NAMALWA (cell line): ENCODE measurements around the gene ADAT2.

ENCODE experiments used
- DNase-seq: peaks from one replicate; pipeline ENCODE4 v3.0.0-alpha.2; 2015; ENCODE audit warnings: low spot score

ADAT2 gene

DNA sequence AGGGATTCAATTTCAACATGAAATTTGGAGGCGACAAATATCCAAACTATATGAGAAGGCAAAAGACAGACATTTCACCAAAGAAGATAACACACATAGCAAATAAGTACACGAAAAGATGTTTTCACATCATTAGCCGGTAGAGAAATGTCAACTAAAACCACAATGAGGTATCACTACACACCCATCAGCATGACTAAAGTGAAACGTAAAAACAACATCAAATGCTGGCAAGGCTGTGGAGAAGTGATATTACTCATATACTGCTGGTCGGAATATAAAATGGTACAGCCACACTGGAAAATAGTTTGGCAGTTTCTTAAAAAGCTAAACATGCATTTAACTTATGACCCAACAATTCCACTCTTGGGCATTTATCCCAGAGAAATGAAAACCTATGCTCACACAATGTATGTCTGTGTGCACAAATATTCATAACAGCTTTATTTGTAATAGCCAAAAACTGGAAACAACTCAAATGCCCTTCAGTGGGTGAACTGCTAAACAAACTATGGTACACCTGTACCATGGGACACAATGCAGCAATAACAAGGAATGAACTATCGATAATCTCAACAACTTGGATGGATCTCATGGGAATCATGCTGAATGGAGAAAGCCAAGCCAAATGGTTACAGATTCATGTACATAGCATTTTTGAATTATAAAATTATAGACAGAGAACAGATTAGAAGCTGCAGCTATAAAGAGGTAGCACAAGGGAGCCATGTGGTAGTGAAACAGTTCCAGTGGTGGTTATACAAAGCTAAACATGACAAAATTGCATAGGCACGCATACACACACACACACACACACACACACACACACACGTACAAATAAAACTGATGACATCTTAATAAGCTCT is 8.6 kb downstream of the ADAT2 start:
- no peak for DNase-seq

DNA sequence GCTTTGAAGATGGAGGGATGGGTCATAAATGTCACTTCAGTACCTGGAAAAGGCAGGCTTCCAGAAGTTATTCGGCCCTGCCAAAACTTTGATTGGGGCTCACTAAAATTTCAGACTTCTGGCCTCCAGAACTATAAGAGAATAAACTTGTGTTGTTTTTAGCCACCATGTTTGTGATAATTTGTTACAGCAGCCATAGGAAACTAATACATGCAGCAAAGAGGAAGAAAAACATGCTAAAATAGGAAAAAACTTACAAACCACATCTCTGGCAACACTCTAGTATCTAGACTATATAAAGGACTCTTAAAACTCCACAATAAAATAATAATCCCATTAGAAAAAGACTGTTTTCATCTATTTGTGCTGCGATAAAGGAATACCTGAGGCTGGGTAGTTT is 9.5 kb downstream of the ADAT2 start:
- no peak for DNase-seq

DNA sequence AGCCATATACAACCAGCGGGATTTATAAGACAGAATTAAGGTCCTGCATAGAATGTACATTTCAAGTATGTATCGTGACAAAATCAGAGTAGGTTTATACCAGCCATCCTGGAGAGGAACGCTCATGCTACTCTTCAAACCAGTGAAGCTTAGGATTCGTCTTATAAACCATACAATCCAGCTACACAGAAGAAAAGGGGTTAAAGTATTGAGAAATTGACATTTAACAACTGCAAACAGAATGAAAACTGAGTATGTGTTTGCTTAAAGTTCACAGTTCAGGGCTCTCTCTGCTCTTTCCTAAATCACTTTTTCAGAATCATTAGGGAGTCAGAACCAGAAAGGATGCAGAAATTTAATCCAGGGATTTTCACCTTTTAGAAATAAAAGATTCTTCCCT is 17.9 kb downstream of the ADAT2 start:
- DNase-seq, result no peak

DNA sequence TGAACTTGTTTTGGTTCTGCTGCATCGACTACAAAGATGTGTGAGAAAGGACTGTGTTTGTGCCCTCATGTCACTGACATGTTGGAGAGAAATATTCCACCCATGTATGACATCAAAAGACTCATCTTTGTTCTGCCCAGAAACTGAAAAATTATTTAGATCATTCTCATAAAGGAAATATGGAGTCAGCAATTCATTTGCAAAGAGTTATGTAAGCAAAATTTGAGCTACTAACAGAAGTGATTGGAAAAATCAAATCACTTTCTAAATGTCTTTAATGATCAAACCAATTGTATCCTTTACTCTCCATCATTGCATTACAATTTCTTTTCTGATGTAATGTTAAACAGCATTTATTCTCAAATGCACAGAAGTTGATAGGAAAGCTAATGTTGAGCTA is 19.3 kb downstream of the ADAT2 start:
- no peak for DNase-seq

DNA sequence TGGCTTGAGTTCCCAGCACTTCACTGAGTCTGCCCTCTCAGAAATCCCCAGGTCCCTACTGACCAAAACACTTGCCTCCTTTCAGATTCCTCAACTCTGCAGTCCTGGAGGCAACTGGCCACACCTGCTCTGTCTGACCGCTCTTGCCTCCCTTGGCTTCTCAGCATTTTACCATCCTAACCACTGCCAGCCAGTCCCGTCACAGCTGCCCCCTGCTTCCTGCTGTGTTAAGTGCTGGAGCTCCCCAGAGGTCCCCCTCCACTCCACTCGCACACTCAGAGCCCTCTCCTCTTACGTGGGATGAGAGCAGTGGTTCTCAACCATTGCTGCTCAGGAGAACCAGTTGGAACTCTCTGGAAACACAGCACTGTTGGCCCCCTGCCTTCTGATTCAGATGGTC is 20.5 kb downstream of the ADAT2 start:
- no peak for DNase-seq

DNA sequence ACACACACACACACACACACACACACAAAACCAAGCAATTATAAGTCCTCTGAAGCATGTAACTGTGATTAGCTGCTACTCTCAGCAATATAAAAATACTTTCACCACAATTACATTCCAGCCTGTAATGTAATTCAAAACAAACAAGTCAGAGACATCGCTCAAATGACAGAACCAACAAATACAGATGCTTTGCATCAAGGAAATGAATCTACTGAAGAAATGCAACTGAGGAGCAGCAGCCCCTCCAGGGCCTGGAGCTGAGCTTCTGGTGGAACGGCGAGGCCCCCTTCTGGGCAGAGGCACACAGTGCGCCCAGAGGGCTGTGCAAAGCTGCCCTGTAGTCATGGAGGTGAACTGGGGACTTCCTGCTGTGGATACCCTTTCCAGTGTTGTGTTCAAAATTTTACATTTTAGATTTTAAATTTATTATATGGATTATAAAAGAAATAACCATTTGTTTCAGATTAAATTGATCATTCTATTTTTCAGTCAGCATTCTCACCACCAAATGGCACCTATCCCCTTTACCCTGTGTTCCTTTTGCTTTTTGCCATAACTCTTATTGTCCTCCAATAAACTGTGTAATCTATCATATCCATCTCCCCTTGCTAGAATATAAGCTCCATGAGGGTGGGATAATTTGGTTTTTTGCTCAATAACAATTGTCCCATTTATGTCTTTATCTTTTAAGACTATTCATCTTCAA is 23.2 kb downstream of the ADAT2 start:
- DNase-seq, result peak; percentile 83

DNA sequence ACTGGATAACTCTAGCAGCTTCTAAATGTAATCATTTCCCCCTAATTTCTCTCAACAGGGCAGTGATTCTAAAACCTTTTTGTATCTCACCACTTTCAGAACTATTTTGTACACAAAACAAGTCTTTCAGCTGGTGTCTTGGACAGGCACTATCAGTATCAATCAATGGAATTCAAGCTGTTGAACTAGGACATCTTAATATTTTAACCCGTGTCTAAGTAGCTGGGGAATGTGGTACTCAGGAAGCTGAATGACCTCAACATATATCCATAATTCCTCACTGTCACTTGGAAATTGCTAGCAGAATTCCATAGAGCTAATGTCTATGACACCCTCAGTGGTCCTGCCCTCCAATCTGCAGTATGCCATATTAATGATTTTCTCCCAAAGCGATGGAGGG is 24.5 kb downstream of the ADAT2 start:
- DNase-seq, result no peak

DNA sequence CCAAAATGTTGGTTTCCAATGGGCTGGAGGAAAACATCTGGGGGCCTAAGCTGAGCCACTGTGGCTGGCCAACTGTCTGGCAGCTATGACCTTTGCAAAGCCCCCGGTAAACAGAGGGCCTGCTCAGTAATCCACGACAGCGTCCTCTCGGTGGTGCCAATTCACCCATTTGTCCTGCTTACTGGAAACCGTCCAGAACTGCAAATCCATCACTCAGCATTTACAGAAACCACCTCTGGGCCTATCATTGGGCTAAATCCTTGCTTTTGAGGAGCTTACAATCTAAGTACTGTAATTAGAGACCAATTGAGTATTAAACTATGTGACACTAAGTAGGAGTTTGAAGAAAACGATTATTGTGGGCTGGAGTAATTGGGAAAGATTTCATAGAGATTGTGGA is 31.0 kb downstream of the ADAT2 start:
- DNase-seq, result no peak

DNA sequence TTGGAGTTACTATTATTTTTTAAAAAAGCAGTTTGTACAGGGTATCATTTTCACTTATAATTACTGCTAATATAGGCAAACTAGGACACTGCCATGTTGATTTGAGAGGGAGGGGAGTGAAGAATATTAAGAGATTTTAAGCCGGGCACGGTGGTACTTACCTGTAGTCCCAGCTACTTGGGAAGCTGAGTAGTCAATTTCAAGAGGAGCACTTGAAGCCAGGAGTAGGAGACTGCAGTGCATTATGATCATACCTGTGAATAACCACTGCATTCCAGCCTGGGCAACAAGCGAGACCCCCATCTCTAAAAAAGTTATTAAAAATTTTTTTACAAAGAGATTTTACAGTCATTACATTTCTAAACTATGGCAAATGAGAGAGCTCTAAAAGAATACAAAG is 35.7 kb downstream of the ADAT2 start:
- no peak for DNase-seq

DNA sequence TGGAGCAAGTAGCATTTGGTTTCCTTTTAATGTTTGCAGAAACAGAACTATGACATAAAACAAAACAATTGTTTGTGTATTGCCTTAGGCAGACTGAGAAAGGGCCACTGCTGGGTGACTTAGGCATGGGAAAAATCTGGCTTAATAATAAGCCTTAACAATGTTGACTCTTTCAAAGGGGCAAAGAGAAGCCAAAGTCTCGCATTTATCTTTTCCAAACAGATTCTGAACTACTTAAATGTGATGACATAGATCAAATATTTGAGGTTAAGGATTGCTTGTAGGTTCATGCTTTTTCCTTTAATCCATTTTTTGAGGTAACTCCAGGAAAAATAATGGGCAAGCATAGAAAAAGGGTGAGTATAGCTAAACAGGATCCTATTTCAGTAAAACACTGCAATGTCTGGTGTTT is 39.6 kb downstream of the ADAT2 start:
- DNase-seq, result no peak

DNA sequence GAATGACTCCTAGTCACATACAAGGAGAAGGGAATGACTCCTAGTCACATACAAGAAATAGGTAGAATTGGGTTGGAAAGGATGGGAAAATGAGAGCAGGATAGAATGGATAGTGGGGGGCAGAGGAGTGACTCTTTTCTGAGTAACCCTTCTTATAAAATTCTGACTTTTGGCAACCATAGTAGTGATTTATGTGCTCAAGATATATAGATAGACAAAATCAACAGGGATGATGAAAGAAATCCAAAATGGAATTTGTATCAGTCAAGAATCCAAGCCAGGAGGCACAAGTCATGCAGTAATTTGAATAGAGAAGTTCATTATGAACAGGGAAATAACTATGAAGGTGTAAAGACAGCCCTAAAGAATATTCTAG is 41.7 kb downstream of the ADAT2 start:
- DNase-seq, result no peak

DNA sequence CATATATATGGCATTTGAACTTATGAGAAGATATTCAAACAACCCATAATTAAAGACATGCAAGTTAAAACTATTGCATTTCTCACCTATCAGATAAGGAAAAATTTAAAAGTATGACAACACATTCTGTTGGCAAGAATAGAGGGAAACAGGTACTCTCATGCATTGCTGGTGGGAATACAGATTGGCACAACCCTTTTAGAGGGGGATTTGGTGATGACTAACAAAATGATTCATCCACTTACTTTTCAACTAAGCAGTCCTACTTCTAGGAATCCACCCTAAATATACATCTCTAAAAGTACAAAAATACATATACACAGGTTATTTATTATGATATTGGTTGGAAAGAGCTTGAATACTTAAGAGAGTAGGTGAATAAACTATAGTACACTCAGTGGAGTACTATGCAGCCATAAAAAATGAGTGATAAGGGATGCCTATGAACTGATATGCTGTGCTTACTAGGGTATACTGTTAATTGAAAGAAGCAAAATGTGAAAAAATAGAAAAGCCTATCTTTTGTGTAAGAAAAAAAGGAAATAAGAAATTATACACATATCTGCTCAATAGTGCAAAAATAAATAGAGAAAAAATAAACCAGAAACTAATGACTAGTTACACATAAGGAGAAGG is 42.2 kb downstream of the ADAT2 start:
- DNase-seq, result no peak

DNA sequence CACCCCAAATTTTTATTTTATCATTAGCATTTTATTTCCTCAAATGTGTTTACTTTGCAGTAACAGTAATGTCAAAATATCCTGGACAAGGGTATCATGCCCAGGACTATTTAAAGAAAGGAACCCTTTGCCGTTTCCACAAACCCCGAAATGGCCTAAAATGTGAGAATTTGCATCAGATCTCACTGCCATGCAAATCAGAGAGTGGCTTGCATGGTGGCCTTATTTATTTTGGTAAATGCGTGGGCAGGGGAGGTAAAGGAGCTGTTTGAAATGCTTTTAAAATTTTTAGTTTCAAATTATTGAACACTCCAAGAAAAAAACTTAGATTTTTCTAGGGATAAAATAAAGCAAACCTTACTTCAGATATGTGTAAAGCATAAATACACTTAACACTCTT is 43.8 kb downstream of the ADAT2 start:
- no peak for DNase-seq

DNA sequence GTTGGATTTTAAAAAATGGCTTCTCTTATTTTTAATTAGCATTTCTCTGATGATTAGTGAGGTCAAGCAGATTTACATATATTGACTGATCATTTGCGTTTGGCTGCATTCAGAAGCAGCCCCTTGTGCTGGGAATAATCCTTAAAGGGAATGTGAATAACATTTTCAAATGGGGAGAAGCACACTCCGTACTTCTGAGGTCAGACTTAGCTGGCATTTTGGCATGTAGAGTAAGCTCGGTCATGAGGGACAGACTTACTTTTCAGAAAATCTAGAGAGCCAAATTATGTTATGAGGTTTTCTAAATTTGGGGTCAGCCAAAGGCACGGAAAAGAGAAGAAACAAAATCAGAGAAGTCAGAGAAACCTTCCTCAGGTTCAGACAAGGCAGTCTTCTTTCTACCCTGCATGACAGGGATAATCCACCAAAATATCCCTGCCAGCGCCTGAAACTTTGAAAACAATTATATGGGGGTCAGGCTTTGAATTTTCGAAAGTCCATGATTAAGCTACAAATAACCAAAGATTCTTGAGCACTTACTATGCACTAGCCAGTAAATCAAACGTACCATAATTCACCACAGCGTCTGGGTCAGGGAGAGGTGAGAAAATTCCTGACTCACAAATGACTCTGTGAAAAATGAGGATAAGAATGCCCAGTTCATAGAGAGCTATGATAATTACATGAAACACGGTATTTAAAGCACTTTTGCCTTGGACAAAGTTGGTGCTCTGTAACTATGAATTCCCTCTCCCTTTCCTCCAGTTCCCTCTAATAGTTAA is 44.9 kb downstream of the ADAT2 start:
- no peak for DNase-seq

DNA sequence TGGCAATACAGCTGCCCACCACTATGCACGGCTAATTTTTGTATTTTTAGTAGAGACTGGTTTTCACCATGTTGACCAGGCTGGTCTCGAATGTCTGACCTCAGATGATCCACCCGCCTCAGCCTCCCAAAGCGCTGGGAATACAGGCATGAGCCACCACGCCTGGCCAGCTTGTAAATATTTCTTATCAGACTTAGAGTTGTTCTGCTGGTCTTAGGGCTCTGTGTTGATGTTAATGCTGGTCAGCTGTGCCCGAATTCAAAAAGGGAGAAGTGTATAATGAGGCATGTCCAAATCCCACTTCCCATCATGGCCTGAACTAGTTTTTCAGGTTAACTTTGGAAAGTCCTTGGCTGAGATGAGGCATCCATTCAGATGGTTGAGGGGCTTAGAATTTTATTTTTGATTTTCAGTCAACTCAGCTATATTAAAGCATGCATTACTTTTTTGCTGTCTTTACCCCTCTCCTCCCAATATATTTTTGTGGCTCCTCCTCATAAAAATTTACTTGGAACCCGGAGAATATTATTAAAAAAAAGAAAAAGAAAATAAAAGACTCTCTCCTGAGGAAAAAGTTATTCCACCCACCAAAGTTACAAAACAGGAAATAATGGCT is 47.7 kb downstream of the ADAT2 start:
- DNase-seq, result no peak

DNA sequence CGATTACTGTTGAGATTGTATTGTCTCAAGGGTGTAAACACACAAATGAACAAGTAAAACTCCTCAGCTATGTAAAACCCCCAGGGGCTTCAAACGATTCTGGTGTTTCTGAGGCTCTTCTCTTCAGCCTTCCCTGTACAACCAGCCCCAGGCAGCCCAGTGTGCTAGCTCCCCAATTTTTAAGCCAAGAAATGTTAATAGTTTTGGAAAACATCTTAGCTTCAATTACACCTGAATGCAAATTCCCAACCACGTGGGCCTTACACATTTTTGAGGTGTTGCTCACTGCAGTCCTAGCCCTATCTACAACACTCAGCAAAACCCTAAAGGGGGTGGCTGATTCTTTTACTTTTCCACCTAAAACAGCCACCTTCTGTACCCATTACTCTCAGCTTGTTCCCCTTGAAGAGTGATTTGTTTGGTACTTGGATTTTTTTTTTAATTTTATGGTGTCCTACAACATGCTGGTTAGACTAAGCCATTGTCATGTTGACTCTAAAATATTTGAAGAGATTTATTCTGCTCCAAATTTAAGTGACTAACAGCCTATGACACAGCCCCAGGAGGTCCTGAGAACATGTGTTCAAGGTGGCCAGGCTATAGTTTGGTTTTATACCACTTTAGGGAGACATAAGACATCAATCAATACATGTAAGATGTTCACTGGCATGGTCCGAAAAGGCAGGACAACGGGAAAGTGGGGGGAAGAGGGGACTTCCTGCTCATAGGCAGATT is 48.7 kb downstream of the ADAT2 start:
- no peak for DNase-seq

DNA sequence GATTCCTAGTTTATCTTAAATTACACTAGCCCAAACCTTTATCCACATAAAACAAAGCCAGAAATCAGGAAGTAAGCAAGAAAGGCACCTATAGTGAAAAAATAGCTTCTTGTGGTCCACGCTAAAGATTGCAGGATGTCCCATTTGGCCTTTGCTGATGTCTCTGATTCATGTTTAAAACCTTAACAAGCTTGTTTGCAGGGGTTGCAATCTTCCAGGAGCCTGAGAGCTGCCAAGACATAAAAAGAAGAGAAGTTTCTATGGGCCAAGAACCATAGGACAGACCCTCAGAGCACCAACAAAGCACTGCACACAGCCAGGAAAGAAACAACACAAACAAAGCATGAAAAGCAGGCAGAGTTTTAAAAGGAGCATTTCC is 49.4 kb downstream of the ADAT2 start:
- no peak for DNase-seq

DNA sequence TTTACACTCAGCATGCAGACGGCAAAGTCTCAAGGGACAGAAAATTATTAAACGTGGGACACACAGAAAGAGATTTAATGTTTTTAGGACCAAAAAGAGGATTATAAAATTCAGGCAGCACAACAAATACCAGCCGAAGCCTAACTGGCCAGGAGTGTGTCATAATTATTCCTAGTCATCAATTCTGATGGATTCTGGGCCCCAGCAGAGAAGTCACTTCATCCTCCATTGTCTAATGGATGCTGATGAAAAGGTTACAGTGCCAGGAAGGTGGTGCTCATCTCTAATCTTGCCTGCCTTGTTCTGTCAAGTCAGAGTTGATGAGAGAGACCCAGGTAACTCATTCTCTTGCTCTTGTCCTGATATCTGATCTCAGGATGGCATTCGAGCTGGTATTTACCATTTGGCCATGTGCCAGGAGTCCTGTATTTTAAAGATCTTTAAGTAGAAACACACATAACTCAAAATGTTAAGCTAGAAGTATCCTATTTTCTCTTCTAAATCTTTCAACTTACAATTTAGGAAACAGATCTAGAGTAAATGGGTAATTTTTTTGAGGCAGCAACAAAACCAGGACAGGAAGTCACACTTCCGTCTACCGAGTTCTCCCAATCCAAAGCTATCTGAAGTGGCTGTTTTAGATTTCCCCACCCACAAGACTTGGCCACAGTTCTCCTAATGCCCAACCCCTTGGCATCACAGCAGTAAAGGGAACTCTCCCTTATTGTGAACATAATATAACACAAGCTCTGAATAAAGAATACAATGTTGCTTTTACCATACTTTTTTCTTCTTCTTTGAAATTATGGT is 50.0 kb downstream of the ADAT2 start:
- no peak for DNase-seq

DNA sequence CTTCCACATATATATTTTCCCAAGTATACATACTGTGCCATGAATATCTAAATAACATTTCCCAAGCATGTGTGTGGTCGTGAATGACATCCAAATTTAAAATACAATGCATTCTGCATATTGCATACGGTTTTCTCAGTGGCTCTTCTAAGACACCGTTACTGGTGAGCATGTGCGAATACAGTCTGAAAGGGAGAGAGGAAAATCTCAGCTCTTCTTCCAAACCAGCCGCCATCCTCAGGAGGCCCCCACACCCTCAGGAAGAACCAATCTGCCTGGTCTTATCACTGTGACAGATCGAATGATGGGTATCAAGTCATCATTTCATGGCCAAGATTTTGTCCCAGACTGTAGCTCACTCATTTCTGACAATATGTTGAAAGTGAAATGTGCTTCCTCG is 50.7 kb downstream of the ADAT2 start:
- no peak for DNase-seq

DNA sequence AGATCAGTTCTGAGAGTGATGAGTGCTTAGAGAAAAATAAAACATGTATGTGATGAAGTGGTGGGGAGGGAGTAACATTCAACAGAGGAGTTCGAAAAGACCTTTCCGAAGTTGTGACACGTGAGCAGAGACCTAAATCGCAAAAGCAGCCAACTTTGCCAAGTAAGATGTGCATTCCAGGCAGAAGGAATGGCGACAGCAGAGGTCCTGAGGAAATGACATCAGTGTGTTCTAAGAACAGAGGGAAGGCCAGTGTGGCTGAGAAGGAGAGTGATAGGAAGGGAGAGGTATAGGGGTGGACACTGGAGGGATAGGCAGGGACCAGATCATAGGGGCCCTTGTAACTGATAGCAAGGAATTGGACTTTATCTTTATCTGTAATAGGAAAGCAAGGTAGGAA is 51.3 kb downstream of the ADAT2 start:
- DNase-seq, result no peak
